Activated naive CD4-positive, alpha-beta T cell treated with anti-CD3 and anti-CD28 coated beads, Interleukin-2, amount 50 U/mL, for 24 hours (primary cell): Measurements from ENCODE around the gene COLGALT1.
A peak's percentile ranks its signal among the peaks of the same experiment; 100 is the strongest.

Source experiments
- H3K27ac Mint-ChIP-seq: one replicate; pipeline ENCODE4 v1.8.0; 2021; ENCODE audit warnings: mild to moderate bottlenecking, mixed read lengths
- H3K27me3 Mint-ChIP-seq: one replicate; pipeline ENCODE4 v1.8.0; 2021; ENCODE audit warnings: mixed read lengths
- H3K36me3 Mint-ChIP-seq: one replicate; pipeline ENCODE4 v1.8.0; 2021; ENCODE audit warnings: mixed read lengths
- H3K4me1 Mint-ChIP-seq: one replicate; pipeline ENCODE4 v1.8.0; 2021; ENCODE audit warnings: mixed read lengths
- H3K4me3 Mint-ChIP-seq: one replicate; pipeline ENCODE4 v1.8.0; 2021; ENCODE audit warnings: mild to moderate bottlenecking, mixed read lengths
- H3K9me3 Mint-ChIP-seq: one replicate; pipeline ENCODE4 v1.8.0; 2021; ENCODE audit warnings: mixed read lengths

COLGALT1 gene

DNA sequence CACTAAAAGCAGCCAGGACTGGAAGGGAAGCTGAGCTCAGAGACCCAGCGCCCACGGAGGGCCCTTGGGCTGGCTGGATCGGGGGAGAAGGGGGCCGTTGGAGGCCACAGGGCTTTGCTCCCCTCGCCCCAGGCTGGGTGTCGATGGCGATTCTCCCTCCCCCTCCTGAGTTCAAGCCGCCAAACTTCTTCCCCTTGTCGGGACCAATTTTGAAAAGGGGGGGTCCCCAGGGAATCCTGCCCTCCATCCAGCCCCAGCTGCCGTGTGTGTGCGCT is 61.2 kb downstream of the COLGALT1 start:
- H3K27me3 Mint-ChIP-seq = peaks cover 11% of the 10 kb centered on the region

DNA sequence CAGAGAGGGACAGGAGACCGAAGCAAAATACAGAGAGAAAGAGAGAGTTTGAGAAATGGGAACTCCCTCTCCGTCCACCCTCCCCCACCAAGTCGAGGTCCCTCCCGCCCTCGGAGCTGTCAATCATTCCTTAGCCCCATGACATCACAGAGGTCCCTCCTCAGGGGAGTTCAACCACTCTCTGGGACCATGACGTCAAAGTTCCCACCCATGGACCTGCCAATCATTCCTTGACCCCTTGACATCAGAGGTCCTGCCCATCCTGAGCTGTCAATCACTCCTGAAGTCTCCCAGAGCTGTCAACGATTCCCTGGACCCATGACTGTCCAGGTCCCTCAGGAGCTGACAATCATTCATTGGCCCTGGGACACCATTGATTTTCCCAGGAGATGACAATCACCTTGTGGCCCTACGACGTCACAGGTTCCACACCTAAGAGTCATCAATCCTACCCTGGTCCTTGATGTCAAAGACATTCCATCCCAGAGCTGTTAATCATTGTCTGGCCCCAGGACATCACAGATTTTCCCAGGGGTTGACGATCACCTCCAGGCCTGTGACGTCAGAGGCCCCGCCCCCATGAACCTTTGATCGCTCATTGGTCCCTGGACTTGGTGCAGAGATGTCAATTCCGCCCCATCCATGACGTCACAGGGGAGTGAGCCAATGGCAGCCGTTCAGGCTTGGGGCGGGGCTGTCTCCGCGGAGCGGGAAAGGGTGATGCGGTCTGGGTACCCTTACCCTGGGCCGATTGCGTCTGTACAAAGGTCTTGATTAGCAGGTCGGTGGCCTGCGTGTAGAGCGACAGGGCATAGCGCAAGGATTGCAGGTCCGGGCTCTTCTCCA is 61.7 kb downstream of the COLGALT1 start:
- Mint-ChIP-seq H3K36me3 (no peaks in the 10 kb centered on the region), H3K4me1 (peaks cover 4% of the 10 kb centered on the region), H3K9me3 (no peaks in the 10 kb centered on the region), H3K4me3 (no peak overlapping the region), H3K27me3 (peaks cover 11% of the 10 kb centered on the region), H3K27ac (peak overlapping the region; percentile 23)

More for the DNA sequence above, 61.2 kb downstream of the COLGALT1 start:
- Mint-ChIP-seq H3K27ac (no peak overlapping the region), H3K36me3 (no peaks in the 10 kb centered on the region), H3K4me3 (no peak overlapping the region), H3K9me3 (no peaks in the 10 kb centered on the region), H3K4me1 (peaks cover 4% of the 10 kb centered on the region)

DNA sequence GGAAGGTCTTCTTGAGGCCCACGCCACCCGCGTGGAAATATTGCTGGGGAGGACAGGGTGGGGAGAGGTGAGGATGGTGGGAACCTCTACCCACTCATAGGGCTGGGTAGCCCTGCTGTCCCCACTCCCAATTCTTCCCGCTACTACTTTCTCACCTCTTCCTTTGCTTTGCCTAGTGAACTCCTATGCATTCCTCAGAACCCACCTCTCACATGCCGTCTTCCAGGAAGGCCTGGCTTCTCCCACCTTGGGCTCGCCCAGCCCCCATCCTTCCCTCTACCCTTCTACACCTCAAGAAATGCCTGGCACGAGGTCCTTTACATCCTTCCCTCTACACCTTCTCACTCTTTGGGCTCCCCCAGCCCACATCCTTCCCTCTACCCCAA is 62.4 kb downstream of the COLGALT1 start:
- Mint-ChIP-seq H3K9me3 (no peaks in the 10 kb centered on the region), H3K4me3 (no peak overlapping the region), H3K27ac (no peak overlapping the region), H3K36me3 (no peaks in the 10 kb centered on the region), H3K4me1 (peaks cover 4% of the 10 kb centered on the region), H3K27me3 (peaks cover 11% of the 10 kb centered on the region)

DNA sequence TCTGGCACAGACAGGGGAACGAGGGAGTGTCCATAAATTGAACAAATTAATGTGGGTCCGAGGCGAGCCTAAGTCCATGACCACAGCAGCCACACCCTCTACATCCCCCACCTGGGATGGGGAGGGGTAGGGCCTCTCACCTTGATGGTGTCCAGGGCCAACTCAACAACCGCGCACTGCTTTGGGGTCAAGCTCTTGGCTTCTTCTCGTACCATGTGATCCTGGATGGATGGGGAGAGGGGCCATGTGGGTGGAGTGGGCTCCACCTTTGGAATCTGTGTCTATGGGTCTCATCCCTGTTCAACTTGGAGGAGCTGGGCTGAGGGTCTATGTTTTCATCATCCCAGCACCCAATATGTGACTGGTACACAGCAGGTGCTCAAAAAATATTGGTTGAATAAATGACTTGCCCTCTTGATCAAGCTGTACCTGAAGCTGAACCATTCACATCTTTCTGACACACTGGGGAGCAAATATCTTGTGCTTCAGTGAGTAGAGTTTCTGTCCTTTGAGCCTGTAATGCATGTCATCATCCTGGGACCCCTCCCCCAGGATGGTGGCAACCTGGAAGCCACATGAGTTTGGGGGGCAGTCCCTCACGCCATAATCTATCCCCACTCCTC is 62.9 kb downstream of the COLGALT1 start:
- Mint-ChIP-seq H3K27me3 (peaks cover 11% of the 10 kb centered on the region), H3K4me1 (peaks cover 4% of the 10 kb centered on the region), H3K27ac (no peak overlapping the region), H3K36me3 (no peaks in the 10 kb centered on the region), H3K9me3 (no peaks in the 10 kb centered on the region), H3K4me3 (no peak overlapping the region)

DNA sequence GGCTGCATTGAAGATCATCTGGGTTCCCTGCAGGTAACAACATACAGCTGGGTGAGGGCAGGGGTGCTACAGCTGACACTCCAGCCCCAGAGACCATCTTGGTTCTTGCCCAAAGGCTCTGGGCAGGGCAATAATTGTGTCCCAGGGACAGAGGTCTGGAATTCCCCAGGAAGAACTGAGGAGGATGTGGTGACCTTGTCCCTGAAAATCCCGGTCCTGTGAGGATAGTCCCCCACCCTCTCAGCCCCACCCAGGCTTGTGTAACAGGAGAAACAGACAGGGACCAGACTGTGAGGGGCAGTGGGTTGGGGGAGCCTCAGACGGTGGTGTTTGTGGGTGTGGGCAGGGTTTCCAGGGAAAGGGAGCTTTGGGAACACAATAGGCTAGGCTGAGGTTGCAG is 63.5 kb downstream of the COLGALT1 start:
- no peaks in the 10 kb centered on the region for H3K9me3 Mint-ChIP-seq

DNA sequence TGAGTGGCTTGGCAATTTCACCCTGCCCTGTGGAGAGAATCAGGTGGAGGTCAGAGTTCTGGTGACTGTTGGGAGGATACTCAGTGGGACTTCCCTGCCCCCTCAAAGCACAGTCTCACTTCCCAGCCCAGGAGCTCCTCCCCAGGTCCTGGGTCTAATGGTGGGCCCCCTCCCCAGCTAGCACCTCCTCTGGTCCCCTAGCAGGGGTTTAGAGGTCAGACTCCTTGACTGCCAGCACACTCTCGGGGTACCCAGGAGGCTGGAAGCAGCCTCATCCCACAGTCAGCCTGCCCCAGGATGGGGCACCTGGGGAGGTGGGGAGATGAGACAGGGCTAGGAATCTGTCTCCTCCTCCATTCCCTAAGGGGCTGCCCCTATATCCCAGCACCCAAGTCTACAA is 65.2 kb downstream of the COLGALT1 start:
- Mint-ChIP-seq H3K27ac (no peak overlapping the region), H3K4me1 (peaks cover 4% of the 10 kb centered on the region), H3K4me3 (no peak overlapping the region), H3K36me3 (no peaks in the 10 kb centered on the region), H3K9me3 (no peaks in the 10 kb centered on the region), H3K27me3 (peaks cover 11% of the 10 kb centered on the region)

More for the DNA sequence above, 63.5 kb downstream of the COLGALT1 start:
- Mint-ChIP-seq H3K27ac (no peak overlapping the region), H3K4me3 (no peak overlapping the region), H3K4me1 (peaks cover 4% of the 10 kb centered on the region), H3K27me3 (peaks cover 11% of the 10 kb centered on the region), H3K36me3 (no peaks in the 10 kb centered on the region)

DNA sequence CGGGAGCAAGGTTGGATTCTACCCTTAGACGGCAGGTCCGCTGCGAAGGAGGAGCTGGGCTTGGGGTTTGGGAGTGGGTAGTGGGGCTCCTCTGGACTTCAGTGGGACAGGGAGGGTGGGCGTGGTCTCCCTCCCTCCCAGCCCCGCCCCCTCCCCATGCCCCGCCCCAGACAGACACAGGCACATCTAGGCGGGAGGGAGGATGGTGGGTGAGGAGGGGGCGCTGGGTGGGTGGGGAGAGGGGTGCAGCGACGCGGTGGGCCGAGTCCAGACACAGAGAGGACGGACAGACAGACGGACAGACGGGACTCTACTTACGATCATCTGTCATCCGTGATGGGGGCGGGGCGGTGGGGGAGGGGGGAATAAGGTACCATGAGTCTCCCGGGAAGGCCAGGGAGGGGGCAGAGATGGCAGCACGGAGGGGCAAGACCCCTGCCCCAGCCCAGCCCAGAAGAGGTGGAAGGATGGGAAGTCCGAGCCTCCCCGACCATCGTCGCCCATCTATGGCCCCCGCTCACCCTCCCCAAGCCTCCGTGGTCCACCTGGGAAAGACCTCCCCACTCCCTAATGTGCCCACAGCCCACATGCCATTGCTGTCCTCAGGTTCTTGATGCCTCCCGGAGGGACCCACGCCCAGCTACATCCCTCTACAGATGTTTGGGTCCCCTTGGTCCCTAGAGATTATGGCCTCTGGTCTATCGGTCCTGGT is 67.9 kb downstream of the COLGALT1 start:
- H3K9me3 Mint-ChIP-seq = no peaks in the 10 kb centered on the region
- no peaks in the 10 kb centered on the region for H3K36me3 Mint-ChIP-seq
- no peaks in the 10 kb centered on the region for H3K4me1 Mint-ChIP-seq
- no peak overlapping the region for H3K27ac Mint-ChIP-seq
- peaks cover 3% of the 10 kb centered on the region for H3K27me3 Mint-ChIP-seq
- H3K4me3 Mint-ChIP-seq = no peak overlapping the region

DNA sequence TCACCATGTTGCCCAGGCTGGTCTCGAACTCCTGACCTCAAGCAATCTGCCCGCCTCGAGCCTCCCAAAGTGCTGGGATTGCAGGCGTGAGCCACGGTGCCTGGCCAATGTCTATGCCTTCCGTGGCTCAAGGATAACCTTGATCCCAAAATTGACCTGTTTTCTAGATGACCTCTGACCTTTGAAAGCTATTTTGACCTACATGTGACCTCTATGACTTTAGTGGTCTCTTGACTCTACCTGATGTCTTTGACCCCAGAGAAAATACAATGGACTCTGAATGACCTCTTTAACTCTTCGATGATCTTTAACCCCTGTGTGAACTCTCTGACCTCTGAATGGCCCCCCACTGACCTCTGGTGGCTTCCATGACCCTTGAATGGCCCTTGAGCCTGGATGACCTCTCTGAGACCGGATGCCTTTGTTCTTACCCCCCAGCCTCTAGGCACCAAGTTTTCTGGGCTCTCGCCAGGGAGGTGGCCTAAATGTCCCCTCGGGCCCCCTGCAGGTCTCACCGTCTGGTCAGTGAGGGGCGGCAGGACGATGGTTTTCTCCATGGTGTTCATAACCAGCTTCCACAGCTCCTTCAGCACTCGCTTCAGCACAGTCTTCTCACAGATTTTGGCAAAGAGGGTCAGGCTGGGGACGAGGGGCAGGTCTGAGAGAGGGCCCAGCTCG is 69.0 kb downstream of the COLGALT1 start:
- Mint-ChIP-seq H3K9me3 (no peaks in the 10 kb centered on the region), H3K4me3 (no peak overlapping the region), H3K27me3 (peaks cover under 1% of the 10 kb centered on the region), H3K27ac (no peak overlapping the region), H3K36me3 (no peaks in the 10 kb centered on the region), H3K4me1 (no peaks in the 10 kb centered on the region)

DNA sequence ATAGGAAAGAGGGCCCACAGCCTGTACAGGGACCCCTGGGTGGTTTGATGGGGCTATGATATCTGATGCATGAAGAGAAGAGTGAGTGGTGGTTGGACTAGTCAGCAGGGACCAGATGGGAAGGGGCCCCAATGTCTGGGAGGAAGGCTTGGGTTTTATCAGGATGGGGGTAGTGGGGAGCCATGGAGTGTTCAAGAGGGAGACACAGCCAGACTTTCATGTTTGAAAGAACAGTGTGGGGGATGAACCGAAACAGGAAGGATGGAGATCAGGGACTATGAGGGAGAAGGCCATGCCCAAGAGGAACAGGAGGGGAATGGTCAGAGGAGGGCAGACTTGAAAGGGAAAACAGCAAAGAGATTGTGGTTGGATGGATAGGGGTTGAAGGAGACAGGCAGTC is 69.6 kb downstream of the COLGALT1 start:
- Mint-ChIP-seq H3K36me3 (no peaks in the 10 kb centered on the region), H3K27ac (no peak overlapping the region), H3K27me3 (no peaks in the 10 kb centered on the region), H3K4me3 (no peak overlapping the region), H3K9me3 (no peaks in the 10 kb centered on the region), H3K4me1 (no peaks in the 10 kb centered on the region)

DNA sequence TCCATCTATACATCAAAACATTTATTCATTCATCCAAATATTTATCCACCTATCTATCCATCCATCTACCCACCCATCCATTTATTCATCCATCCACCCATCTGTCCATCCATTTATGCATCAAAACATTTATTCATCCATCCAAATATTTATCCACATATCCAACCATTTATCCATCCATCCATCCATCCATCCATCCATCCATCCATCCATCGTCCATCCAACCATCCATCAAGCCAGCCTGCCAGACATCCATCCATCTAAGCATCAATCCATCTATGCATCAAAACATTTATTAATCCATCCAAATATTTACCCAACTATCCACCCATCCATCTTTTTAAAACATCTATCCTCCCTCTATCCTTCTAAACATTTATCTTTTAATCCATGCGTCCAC is 70.5 kb downstream of the COLGALT1 start:
- Mint-ChIP-seq H3K4me3 (no peak overlapping the region), H3K36me3 (no peaks in the 10 kb centered on the region), H3K4me1 (no peaks in the 10 kb centered on the region), H3K27ac (peak overlapping the region; percentile 43), H3K9me3 (no peaks in the 10 kb centered on the region), H3K27me3 (no peaks in the 10 kb centered on the region)

DNA sequence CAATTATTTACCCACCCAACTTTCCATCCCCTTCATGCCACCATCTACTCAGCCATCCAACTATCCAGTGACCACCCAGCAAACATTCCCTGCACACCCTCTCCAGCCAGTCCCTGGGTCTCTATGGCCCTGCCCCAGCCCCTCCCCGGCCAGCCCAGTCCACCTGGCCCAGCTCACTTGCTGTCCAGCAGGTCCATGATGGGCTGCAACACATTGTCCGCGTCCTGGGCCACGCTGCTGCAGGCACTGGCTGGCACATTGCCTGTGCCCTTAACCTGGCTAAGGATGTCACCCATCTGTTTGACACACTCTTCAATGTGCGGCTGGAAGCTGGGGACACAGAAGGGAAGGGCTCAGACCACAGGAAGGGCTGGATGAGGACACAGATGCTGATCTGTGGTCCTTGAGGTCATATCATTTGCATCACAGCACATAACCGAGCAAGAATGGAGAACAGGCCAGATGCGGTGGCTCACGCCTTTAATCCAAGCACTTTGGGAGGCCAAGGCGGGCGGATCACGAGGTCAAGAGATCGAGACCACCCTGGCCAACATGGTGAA is 71.1 kb downstream of the COLGALT1 start:
- Mint-ChIP-seq H3K36me3 (no peaks in the 10 kb centered on the region), H3K4me1 (no peaks in the 10 kb centered on the region), H3K9me3 (no peaks in the 10 kb centered on the region), H3K4me3 (no peak overlapping the region), H3K27me3 (no peaks in the 10 kb centered on the region), H3K27ac (no peak overlapping the region)

DNA sequence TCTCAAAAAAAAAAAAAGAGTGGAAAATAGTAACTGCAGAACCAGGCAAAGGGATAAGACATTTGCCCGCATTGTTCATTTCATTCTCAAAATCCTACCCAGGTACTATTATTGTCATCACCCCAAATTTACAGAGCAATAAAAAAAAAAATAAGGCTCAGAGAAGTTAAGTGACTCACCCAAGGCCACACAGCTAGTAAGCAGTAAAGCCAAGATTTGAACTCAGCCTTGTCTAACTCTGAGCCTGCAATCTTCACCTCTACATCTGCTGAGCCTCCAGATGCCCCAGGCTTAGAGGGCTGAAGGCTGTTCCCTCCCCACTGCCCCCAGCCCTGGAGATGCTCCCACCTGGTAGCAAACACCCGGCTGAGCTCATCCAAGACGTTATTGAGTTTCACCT is 71.7 kb downstream of the COLGALT1 start:
- Mint-ChIP-seq H3K4me1 (no peaks in the 10 kb centered on the region), H3K9me3 (no peaks in the 10 kb centered on the region), H3K36me3 (no peaks in the 10 kb centered on the region), H3K4me3 (no peak overlapping the region), H3K27ac (no peak overlapping the region), H3K27me3 (no peaks in the 10 kb centered on the region)

DNA sequence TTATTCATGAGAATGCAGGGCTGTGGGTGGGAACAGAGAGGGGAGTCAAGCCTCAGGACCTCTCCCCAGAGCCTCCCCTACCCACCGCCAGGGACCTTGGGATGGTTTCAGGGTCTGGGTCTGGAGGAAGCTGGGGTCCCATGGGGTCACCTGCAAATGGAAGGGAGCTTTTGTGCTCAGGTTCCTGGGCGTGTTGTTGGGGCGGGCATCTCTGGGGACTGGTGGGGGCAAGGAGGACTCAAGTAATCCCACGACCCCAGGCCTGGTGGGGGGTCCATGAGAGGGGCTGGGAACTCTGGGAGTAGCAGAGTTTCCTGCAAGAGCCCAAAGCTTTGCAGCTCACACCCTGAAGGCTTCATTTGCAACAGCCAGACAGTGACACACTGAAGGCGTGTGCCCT is 72.5 kb downstream of the COLGALT1 start:
- H3K27me3 Mint-ChIP-seq = no peaks in the 10 kb centered on the region
- no peak overlapping the region for H3K27ac Mint-ChIP-seq
- H3K4me1 Mint-ChIP-seq = no peaks in the 10 kb centered on the region
- no peaks in the 10 kb centered on the region for H3K9me3 Mint-ChIP-seq
- no peaks in the 10 kb centered on the region for H3K36me3 Mint-ChIP-seq
- no peak overlapping the region for H3K4me3 Mint-ChIP-seq

DNA sequence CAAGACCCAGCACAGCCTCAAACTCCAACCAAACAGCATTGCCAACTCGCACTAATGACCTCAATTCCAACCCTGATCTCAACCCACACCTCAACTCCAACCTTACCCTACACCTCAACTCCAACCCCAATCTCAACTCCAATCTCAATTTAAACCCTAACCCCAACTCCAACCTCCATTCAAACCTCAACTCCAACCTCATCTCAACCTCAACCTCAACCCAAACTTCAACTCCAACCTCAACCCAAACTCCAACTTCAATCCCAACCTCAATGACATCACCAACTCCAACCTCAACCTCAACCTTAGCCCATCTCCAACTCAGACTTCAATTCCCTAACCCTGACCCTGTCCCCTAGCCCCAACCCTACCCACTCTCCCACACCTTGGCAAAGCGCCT is 74.3 kb downstream of the COLGALT1 start:
- Mint-ChIP-seq H3K4me3 (no peak overlapping the region), H3K9me3 (no peaks in the 10 kb centered on the region), H3K27ac (no peak overlapping the region), H3K27me3 (no peaks in the 10 kb centered on the region), H3K36me3 (no peaks in the 10 kb centered on the region), H3K4me1 (no peaks in the 10 kb centered on the region)

DNA sequence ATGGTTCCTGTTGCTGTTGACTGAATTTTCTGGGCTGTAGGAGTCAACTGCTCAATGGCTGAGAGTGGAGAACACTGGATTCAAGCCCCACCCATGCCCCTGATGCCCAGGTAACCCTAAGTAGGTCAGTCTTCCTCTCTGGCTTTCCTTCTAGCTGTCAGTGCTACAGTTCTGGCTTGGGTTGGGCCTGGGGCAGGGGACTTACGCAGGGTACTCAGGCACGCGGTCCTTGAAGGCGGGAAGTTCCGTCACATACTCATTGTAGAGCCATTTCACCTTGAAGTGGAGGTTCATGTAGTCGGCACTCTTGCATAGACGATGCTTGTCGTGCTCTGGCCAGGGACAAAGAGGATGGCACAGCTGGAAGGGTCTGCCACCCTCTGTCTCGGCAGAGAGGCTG is 77.1 kb downstream of the COLGALT1 start:
- Mint-ChIP-seq H3K27me3 (peaks cover 3% of the 10 kb centered on the region), H3K4me3 (no peak overlapping the region), H3K27ac (no peak overlapping the region), H3K9me3 (no peaks in the 10 kb centered on the region), H3K4me1 (no peaks in the 10 kb centered on the region), H3K36me3 (no peaks in the 10 kb centered on the region)
